Tibial artery (tissue), 4 donors: ENCODE results near the gene ABCA2.

Experiments used
- DNase-seq, 2 donors: peaks; one replicate each; pipeline ENCODE4 v3.0.0-alpha.2; 2019
- H3K27ac ChIP-seq, 2 donors: fragments of 200-600 bp; sonication (generic) in 1 of 2; 1 replicate in 1 of 2; 2 replicates in 1 of 2; pipeline ENCODE4 v1.5.1; 2018 to 2019; ENCODE audit warnings: mild to moderate bottlenecking in 1 of 2
- H3K27me3 ChIP-seq, 2 donors: fragments of 200-600 bp; sonication (generic) in 1 of 2; one replicate each; pipeline versions ENCODE4 v1.5.1 to v1.6.0; 2016 to 2019
- H3K36me3 ChIP-seq, 3 donors: fragments of 200-600 bp; sonication (generic) in 2 of 3; one replicate each; pipeline ENCODE4 v1.5.1; 2016 to 2019; ENCODE audit warnings: mild to moderate bottlenecking in 2 of 3
- H3K4me1 ChIP-seq, 4 donors: fragments of 200-600 bp; sonication (generic) in 2 of 4; 1 replicate in 3 of 4; 2 replicates in 1 of 4; pipeline ENCODE4 v1.5.1; 2016 to 2019
- H3K4me3 ChIP-seq, 2 donors: fragments of 200-600 bp; sonication (generic) in 1 of 2; 1 replicate in 1 of 2; 2 replicates in 1 of 2; pipeline ENCODE4 v1.5.1; 2018 to 2019; ENCODE audit warnings: mild to moderate bottlenecking in 2 of 2
- H3K9me3 ChIP-seq, 3 donors: fragments of 200-600 bp; sonication (generic) in 1 of 3; one replicate each; pipeline ENCODE4 v1.5.1; 2016 to 2019
- intact Hi-C: fragments of 100-400 bp; cut with DNase I; formaldehyde crosslinking; loops from one replicate; pipeline ENCODE4 v1.15.0; 2023; ENCODE audit warnings: low total_unique reads
- TF ChIP-seq, protein P1 (sequence below), 2 experiments: fragments of 200-600 bp in 1 of 2; fragments of 450-650 bp in 1 of 2; IDR thresholded peaks; one replicate each; pipeline ENCODE4 v1.5.1; 2017 to 2019; ENCODE audit warnings: antibody characterized with exemption in 2 of 2, mild to moderate bottlenecking in 1 of 2, moderate library complexity in 1 of 2

ABCA2 gene

GRCh38 chr9:136981588-136982231, 46.3 kb downstream of the ABCA2 start:
- Histone ChIP-seq H3K4me1 (peaks cover 0 to 24% (median 15%) of the 10 kb centered on the region in 4 donors), H3K36me3 (no peaks in the 10 kb centered on the region), H3K4me3 (no peak overlapping the region), H3K27me3 (peaks cover 0 to 81% of the 10 kb centered on the region in 2 donors), H3K9me3 (no peaks in the 10 kb centered on the region), H3K27ac (no peak overlapping the region)
- DNase-seq: no peak
- intact Hi-C loops: no loop called here
- TF ChIP-seq, protein P1, sequence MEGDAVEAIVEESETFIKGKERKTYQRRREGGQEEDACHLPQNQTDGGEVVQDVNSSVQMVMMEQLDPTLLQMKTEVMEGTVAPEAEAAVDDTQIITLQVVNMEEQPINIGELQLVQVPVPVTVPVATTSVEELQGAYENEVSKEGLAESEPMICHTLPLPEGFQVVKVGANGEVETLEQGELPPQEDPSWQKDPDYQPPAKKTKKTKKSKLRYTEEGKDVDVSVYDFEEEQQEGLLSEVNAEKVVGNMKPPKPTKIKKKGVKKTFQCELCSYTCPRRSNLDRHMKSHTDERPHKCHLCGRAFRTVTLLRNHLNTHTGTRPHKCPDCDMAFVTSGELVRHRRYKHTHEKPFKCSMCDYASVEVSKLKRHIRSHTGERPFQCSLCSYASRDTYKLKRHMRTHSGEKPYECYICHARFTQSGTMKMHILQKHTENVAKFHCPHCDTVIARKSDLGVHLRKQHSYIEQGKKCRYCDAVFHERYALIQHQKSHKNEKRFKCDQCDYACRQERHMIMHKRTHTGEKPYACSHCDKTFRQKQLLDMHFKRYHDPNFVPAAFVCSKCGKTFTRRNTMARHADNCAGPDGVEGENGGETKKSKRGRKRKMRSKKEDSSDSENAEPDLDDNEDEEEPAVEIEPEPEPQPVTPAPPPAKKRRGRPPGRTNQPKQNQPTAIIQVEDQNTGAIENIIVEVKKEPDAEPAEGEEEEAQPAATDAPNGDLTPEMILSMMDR (IDR thresholded peaks at IDR 0.05): no peak

DNA sequence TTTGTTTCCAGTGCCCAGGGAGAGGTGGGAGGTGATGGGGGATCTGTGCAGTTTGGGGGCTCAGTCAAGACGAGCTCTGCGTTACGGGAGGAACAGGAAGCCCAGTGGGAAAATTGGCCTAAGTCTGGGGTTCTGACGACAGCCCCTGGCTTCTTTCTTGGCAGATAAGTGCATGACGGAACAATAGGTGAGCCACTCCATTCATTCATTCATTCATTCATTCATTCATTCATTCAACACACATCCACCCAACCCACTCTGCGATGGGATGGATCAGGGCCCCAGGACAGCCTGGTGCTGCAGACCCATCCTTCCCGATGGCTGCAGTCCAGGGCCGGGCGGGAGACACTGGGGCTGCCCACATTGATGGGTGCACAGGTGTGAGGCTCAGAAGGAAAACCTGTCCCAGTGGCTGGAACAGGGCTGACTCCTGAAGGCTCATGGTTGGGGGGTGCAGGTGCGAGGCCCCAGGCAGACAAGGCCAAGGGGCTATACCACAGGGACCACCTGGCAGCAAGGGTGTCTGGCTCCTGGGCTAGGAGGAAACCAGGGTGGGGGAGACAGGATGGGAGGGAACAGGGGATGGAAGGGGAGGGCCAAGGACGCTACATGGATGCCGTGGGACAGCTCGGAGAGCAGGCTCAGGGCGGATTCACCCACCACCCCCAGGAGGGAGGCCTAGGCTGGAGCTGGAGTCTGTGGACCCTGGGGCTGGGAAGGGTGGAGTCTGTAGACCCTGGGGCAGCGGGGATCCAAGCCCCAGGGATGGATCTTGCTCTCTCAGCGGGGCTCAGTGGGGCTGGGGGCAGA, 47.2 kb downstream of the ABCA2 start:
- no peak for DNase-seq
- peaks cover 0 to 74% of the 10 kb centered on the region in 2 donors for H3K27me3 ChIP-seq
- peaks cover 0 to 28% (median 17%) of the 10 kb centered on the region in 4 donors for H3K4me1 ChIP-seq
- TF ChIP-seq, protein P1 (IDR thresholded peaks at IDR 0.05): no peak
- H3K27ac ChIP-seq: no peak overlapping the region
- H3K36me3 ChIP-seq: no peaks in the 10 kb centered on the region
- no peaks in the 10 kb centered on the region for H3K9me3 ChIP-seq
- intact Hi-C loops: no loop called here
- no peak overlapping the region for H3K4me3 ChIP-seq

GRCh38 chr9:136979769-136980587, 48.1 kb downstream of the ABCA2 start:
- TF ChIP-seq, protein P1 (IDR thresholded peaks at IDR 0.05): no peak
- peaks cover 0 to 65% of the 10 kb centered on the region in 2 donors for H3K27me3 ChIP-seq
- intact Hi-C loops: no loop called here
- DNase-seq: no peak
- no peaks in the 10 kb centered on the region for H3K36me3 ChIP-seq
- H3K27ac ChIP-seq: no peak overlapping the region
- H3K9me3 ChIP-seq: no peaks in the 10 kb centered on the region
- peaks cover 0 to 24% (median 16%) of the 10 kb centered on the region in 4 donors for H3K4me1 ChIP-seq
- no peak overlapping the region for H3K4me3 ChIP-seq

DNA sequence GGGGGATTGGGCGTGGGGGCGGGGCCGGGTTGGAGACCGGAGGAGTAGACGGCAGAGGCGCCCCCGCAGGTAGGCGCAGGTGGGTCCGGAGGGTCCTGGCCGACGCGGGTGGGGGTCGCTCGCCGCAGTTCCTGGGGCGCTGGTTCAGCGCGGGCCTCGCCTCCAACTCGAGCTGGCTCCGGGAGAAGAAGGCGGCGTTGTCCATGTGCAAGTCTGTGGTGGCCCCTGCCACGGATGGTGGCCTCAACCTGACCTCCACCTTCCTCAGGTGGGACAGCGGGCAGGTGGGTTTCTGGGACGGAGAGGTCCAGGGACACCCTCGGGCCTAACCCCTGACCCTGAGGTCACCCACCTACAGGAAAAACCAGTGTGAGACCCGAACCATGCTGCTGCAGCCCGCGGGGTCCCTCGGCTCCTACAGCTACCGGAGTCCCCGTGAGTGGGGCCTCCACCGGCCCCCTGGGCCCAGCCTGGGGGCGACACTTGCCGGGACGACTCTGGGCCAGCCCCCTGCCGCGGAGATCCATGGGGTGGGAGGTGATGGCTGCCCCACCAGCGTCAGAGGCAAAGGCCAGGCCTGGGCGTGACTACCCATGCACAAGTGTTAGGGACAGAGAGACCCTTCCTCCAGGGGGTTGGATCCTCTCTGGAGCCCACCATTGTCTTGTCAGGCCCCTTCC, 49.0 kb downstream of the ABCA2 start:
- no peaks in the 10 kb centered on the region for H3K9me3 ChIP-seq
- H3K4me3 ChIP-seq: no peak overlapping the region
- H3K4me1 ChIP-seq: peaks cover 0 to 24% (median 15%) of the 10 kb centered on the region in 4 donors
- intact Hi-C loops: no loop called here
- DNase-seq: no peak
- H3K27ac ChIP-seq: no peak overlapping the region
- no peaks in the 10 kb centered on the region for H3K36me3 ChIP-seq
- H3K27me3 ChIP-seq: peaks cover 0 to 55% of the 10 kb centered on the region in 2 donors
- TF ChIP-seq, protein P1 (IDR thresholded peaks at IDR 0.05): no peak
